GM19099 (cell line): ENCODE data around the gene FBXL4.

Experiments used
- POLR2A ChIP-seq: IDR thresholded peaks from 3 replicates; pipeline ENCODE4 v1.6.1; 2011; ENCODE audit warnings: low read depth; ENCODE audit not compliant: insufficient read length; ENCODE audit errors: extremely low read depth

Gene FBXL4

DNA sequence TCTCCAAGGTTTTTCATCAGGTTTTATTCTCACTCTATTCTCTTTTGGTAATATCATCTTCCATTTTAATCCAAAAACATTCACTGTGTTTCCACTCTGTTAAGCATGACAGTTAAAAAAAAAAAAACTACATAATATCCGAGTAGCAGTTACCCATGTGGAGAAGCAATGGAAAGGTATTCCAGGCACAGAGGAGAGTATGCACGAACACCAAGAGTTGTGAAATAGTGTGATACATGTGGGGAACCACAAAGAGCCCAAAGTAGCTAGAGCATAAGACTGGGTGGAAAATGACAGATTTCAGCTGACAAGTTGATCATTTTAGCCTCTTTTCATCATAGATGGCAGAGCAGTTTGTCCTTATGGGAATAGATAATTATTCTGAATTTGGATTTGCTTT lies 19.9 kb upstream of the FBXL4 start:
- TF ChIP-seq POLR2A: no peak

DNA sequence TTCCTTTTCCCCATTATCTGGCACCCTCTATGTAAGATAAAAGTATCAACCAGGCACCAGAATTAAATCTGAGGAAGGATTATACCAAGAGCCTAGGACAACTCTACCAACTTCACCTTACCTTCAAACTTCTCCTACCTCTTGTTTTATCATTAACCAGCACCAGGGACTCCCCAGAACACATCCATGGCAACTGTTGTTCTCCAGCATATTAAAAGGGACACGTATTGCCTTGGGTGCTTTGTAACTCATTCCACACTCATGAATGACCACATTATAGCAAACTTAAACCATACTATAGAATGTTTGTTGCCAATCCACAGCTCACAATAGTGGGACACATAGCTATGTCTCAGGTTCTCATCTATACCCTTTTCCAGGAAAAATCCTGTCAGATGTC lies 11.9 kb upstream of the FBXL4 start:
- no peak for TF ChIP-seq POLR2A

DNA sequence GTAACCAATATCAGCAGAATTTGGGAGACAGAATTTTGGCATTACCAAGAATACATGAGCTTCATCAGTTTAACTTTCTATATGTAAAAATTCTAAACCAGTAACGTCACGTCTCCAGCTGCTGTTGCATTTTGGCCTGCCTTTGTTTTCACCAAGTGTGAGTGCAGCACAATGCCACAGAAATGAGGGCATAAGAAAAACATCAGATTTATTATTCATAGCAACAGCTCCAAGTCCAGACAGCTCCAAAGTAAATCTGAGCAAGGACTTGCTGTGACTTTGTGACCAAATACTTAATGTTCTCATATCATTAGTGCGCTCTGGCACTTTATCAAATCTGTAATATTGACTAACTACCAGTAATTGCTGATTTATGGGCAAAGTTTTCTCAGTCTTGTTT lies 11.0 kb upstream of the FBXL4 start:
- TF ChIP-seq POLR2A: no peak

DNA sequence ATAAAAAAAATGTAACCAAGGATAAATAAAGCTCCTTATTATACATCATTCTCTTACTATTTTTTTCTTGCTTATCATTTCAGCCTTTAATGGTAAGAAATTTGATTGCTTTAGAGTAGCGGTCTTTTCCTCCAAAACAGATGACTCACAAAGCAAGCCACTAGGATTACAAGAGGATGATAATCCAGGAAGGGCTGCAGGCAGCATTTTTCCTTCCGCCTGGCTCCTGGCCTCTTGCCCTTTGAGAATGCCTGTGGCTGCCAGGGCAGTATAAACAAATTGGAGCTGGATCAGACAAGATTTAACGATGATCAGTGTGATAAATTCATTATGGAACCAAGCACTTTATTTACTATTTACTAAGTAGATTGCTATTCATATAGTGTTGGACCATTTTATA lies 9.7 kb upstream of the FBXL4 start:
- no peak for TF ChIP-seq POLR2A

DNA sequence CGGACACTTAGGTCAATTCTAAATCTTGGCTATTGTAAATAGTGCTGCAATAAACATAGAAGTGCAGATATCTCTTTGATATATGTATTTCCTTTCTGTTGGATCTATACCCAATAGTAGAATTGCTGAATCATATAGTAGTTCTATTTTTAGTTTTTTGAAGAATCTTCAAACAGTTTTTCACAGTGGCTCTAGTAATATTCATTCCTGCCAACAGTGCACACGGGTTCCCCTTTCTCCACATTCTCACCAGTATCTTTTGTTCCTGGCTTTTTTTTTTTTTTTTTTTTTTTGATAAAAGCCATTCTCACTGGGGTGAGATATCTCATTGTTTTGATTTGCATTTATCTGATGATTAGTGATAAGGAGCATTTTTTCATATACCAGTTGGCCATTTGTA lies 1.8 kb upstream of the FBXL4 start:
- TF ChIP-seq POLR2A: no peak

DNA sequence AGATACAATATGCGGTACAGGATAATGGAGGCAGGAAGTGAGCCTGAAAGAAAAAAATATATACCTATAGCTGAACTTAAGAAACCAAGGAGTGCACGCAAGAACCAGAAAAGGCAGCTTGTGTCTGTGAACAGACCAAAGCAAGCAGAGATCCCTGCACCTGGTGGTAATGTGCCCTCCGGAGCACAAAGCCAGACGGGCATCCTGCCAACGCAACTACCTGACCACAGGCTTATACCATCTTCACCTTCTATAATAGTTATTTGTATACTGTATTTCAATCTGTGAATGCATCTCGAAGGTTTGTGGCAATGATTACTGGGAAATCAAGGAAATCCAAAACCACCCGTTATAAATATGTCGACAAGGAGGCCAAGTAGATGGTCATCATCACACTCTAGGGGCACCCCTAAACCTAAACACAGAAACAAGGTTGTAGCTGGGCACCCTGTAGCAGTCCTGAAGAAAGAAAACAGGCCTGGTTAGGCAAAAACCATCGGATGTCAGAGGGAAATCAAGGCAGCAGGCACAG lies 801 bp downstream of the FBXL4 start:
- TF ChIP-seq POLR2A: no peak

DNA sequence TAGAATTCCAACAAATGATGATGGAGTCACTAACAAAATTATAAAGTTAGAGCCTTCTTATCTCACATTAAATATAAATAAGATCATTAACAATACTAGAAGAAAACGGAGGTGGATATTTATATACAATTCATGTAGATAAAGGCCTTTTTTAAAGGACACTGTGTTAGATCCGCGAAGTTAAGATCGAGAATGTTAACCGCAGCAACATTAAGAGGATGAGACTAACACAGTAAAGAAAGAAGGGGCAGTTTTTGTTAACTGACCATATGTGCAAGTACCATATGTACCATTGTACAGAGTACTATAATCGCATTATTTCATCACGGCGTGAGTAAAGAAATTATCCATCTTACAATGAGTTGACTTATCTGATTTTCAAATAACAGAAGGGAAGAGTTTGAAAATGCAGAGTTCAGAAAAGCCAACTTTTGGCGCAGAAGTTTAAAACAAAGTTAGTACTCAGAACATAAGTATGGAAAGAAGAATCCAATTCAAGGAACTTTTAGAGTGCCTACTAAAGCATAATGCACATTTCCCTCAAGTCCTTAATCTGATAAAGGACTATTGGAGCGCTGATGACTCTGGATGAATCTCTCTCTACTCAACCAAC lies 1.4 kb downstream of the FBXL4 start:
- TF ChIP-seq POLR2A: no peak

DNA sequence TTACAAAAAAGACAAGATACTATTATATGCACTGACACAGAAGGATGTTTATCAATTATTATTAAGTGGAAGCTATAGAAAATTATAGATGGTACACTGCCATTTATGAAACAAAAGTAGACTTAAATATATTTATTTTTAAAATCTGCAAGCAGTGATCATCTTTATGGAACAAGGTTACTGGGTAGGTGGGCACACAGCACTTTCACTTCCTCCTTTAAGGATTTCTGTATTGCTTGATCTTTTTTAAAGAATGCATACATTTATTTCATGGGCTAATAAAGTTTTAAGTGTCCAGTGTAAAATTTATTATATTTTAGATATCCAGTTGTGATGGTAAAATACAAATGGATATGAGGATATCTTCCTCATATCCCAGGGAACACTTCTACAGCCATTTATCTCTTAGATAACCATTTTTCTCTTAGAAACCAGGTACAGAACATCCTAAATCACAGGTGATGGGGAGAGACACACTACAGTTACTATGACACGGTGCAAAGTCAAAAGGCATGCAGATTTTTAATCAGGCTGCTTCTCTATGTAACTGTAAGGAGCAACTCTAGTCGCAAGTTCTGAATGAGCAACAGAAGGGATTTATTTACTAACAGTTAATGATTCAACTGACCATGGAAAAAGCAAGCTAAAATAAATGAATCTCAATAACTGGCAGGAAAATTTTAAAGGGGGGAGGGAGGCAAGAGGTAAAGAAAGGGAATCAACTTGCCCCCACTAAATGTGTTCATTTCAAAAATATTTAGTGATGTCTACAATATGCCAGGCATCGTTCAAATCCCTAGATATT lies 2.2 kb downstream of the FBXL4 start:
- no peak for TF ChIP-seq POLR2A

DNA sequence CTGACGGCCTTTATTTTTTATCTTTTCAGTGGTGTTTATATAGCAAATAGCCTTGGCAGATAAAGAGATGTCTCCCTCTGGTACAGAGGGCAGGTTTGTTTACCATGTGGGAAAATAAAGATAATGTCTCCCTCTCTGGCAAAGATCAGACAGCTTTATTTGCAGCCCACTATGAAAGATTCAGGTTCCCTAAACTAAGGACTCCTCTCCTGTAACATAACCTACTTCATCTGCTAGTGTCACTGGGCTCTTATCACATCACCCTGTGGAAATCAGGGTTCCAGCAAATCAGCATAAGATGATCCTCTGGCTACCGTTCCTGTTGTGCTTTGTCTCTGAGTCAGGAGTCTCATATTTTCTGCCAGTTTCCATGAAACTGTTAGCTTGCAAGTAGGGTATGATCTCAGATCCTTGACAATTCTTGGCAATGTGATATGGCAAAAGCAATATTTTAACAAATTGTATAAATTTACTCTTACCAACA lies 3.1 kb downstream of the FBXL4 start:
- no peak for TF ChIP-seq POLR2A

DNA sequence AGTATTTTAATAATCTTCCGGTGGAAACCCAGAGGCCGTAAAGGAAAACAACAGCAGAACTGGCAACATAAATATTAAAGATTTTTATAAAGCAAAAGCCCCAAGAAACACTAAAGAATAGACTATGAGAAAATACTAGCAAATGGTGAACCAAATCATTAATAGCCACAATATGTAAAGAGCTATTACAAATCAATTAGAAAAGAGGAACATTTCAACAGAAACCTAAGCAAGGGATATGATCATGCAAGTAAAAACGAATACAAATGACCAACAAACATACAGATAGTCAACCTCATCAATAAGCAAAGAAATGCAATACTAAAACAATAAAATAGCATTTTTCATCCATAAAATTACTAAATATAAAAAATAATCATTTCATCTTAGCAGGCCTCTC lies 3.6 kb downstream of the FBXL4 start:
- no peak for TF ChIP-seq POLR2A

DNA sequence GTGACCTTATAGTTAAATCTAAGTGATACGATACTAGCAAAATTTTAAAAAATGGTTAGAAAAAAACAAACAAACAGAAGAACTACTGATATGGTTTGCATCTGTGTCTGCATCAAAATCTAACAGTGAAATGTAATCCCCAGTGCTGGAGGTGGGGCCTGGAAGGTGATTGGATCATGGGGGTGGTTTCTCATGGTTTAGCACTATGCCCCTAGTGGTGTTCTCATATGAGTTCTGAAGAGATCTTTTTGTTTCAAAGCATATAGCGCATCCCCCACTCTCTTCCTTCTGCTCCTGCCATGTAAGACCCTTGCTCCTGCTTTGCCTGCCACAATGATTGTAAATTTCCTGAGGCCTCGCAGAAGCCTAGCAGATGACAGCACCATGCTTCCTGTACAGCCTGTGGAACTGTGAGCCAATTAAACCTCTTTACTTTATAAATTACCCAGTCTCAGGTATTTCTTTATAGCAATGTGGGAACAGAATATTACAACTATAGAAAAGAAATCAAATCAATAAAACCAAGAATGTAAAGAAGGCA lies 5.4 kb downstream of the FBXL4 start:
- no peak for TF ChIP-seq POLR2A

DNA sequence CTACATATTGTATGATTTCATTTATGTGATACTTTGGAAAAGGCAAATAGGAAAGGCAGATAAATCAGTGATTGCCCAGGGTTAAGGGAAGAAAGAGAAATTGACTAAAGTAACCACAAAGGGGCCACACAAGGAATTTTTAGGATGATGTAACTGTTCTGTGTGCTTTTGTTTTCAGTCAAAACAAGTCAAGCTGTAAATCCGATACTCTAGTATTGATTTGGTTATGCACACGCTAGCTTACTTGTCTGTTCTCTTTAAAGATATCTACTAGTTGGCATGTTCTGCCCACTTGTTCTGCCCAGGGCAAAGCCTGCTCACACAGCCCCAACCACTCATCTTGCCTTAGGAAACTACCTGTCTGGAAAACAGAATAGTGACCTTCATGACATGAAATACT lies 6.4 kb downstream of the FBXL4 start:
- no peak for TF ChIP-seq POLR2A

DNA sequence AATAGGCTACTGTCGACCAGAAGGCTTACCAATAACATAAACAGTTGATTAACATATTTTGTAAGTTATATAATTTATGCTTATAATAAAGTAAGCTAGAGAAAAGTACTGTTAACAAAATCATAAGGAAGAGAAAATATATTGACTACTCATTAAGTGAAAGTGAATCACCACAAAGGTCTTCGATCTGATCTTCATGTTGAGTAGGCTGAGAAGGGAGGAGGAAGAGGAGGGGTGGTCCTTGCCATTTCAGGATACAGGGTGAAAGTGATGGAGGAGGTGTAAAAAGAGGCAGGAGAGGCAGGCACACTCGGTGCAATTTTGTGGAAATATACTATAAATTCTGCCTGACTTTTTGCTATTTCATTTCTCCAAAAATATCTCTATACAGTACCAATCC lies 10.4 kb downstream of the FBXL4 start:
- no peak for TF ChIP-seq POLR2A

DNA sequence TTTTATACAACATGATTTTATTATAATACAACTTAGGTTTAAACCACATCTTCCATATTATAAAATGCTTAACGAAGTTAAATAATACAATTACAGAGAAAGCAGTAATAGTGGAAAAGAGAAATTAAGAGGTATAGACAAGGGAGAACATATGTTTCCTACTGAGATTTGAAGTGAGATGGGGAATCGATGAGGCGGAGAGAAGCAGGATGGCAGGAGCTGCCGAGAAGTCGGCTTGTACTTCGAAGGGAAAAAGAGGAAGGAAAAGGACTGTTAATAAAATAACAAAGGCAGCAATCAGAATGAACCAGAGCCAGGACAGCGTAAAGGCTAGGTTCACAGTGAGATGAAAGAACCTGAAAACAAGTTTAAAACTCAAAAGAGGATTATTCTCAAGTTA lies 15.4 kb downstream of the FBXL4 start:
- no peak for TF ChIP-seq POLR2A

DNA sequence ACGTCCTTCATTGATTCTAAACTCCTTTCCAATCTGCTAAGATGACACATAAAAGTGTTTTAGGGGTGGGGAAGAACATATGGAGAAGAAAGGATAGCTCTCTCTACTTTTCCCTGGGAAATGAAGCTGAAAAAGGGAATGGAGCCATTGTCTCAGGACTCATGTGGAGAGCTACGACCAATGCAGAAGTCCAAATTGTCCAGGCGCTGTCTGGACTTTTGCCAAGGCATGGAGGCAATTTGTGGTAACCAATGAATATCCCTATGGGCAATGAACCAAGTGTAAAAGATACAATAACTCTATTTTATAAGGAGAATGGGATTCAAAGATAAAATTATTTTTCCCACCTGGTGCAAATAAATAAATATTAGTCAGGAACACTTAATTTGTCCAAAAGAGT lies 16.1 kb downstream of the FBXL4 start:
- TF ChIP-seq POLR2A: no peak

DNA sequence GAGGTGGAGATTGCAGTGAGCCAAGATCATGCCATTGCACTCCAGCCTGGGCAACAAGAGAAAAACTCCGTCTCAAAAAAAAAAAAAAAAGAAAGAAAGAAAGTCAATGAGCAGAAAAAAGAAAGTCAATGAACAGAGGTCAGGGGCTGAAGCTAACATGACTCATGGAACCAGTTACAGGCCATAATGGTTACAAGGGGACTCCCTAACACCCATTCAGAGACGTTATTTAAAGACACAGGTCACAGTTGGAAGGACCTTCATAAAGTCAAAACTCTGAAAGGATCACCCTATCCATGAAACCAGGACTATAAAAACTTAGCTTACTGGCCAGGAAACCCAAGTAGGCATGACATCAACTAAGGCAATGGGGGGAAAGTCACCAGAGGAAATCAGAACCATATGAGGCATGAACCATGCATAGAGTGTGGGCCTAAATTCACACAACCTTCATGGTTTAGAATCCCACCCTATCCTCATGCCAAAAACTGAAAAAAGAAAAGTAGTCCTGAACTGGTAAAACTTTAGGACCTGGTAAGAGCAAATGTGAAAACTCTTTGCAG lies 18.2 kb downstream of the FBXL4 start:
- no peak for TF ChIP-seq POLR2A
